IMR-90 (cell line): ENCODE measurements around the gene RAB37. TPM values are rescaled to one million over a fixed set of nuclear protein-coding genes. Genes with fewer than 3 reads are reported as not detected.

Experiments
- ATAC-seq: fragments of 200-7000 bp; cut with Tn5 transposase; 2 replicates; pipeline ENCODE4 v1.9.1; 2020; ENCODE audit warnings: low read depth, mild to moderate bottlenecking, moderate library complexity
- BruUV-seq: library from RNA; stranded (reverse); fragments of 400-500 nt; replicated peaks from 2 replicates; lab custom pipeline; 2021; lab: Mats Ljungman, UMichigan
- CTCF ChIA-PET: fragments of 300-600 bp; formaldehyde crosslinking; extraction: SDS; loops from one replicate; lab custom pipeline; 2021; ENCODE audit warnings: antibody characterized with exemption; lab: Yijun Ruan, JAX
- POLR2A ChIA-PET: fragments of 300-600 bp; sonication (Branson Sonifier 250); formaldehyde crosslinking; loops from one replicate; lab custom pipeline; 2022; ENCODE audit warnings: antibody characterized with exemption; ENCODE audit not compliant: unreplicated experiment; lab: Charles Lee
- DNase-seq: peaks from one replicate; pipeline ENCODE4 v3.0.0; 2013
- H2AFZ ChIP-seq: replicated peaks from 2 replicates; pipeline ENCODE3; 2013; ENCODE audit warnings: low read length, mild to moderate bottlenecking; ENCODE audit not compliant: poor library complexity
- H2AK5ac ChIP-seq: 2 replicates; pipeline ENCODE4 v1.6.1; 2013; ENCODE audit warnings: low read depth, low read length, inconsistent platforms
- H2AK9ac ChIP-seq: replicated peaks from 2 replicates; pipeline ENCODE3; 2013; ENCODE audit warnings: mild to moderate bottlenecking, low read depth, low read length, moderate library complexity; ENCODE audit not compliant: poor library complexity
- H2BK120ac ChIP-seq: 2 replicates; pipeline ENCODE4 v1.6.1; 2013; ENCODE audit warnings: low read depth, low read length, inconsistent platforms
- H2BK15ac ChIP-seq: 3 replicates; pipeline ENCODE4 v1.6.1; 2013; ENCODE audit warnings: low read depth, low read length, inconsistent platforms
- H2BK20ac ChIP-seq: 2 replicates; pipeline ENCODE4 v1.6.1; 2013; ENCODE audit warnings: low read depth, mild to moderate bottlenecking, inconsistent platforms, low read length, moderate library complexity
- H2BK5ac ChIP-seq: 2 replicates; pipeline ENCODE4 v1.6.1; 2013; ENCODE audit warnings: mild to moderate bottlenecking, low read depth, low read length, inconsistent platforms; ENCODE audit not compliant: poor library complexity, severe bottlenecking
- H3K14ac ChIP-seq: replicated peaks from 2 replicates; pipeline ENCODE4 v1.6.1; 2013; ENCODE audit warnings: low read depth, low read length, inconsistent platforms
- H3K18ac ChIP-seq: 2 replicates; pipeline ENCODE4 v1.6.1; 2013; ENCODE audit warnings: low read depth, low read length, control low read depth
- H3K23ac ChIP-seq: 2 replicates; pipeline ENCODE4 v1.6.1; 2013; ENCODE audit warnings: low read depth, low read length, inconsistent platforms
- H3K27ac ChIP-seq: 2 replicates; pipeline ENCODE4 v1.5.1; 2013; ENCODE audit warnings: mild to moderate bottlenecking, control low read depth, low read length; ENCODE audit not compliant: insufficient read depth
- H3K27me3 ChIP-seq: 2 replicates; pipeline ENCODE4 v1.6.1; 2013; ENCODE audit warnings: low read length; ENCODE audit not compliant: control insufficient read depth, insufficient read depth
- H3K36me3 ChIP-seq: 2 replicates; pipeline ENCODE4 v1.6.1; 2013; ENCODE audit warnings: low read length, mixed read lengths; ENCODE audit not compliant: control insufficient read depth, insufficient read depth
- H3K4ac ChIP-seq: 2 replicates; pipeline ENCODE4 v1.6.1; 2013; ENCODE audit warnings: low read depth, low read length, inconsistent platforms
- H3K4me1 ChIP-seq: 2 replicates; pipeline ENCODE4 v1.6.1; 2013; ENCODE audit warnings: low read length, mixed read lengths; ENCODE audit not compliant: control insufficient read depth, insufficient read depth
- H3K4me2 ChIP-seq: 2 replicates; pipeline ENCODE4 v1.6.1; 2013; ENCODE audit warnings: low read depth, mild to moderate bottlenecking, control low read depth, low read length, moderate library complexity
- H3K4me3 ChIP-seq: 2 replicates; pipeline ENCODE4 v1.5.1; 2013; ENCODE audit warnings: low read depth, mild to moderate bottlenecking, control low read depth, low read length, moderate library complexity; ENCODE audit not compliant: insufficient read depth
- H3K56ac ChIP-seq: 2 replicates; pipeline ENCODE4 v1.6.1; 2013; ENCODE audit warnings: low read length, inconsistent platforms; ENCODE audit not compliant: insufficient read depth; ENCODE audit errors: extremely low read depth
- H3K79me1 ChIP-seq, 2 experiments: 2 replicates each; pipeline ENCODE4 v1.6.1; 2013; ENCODE audit warnings: low read length in 2 of 2, inconsistent platforms in 1 of 2, low read depth in 1 of 2
- H3K9ac ChIP-seq: 2 replicates; pipeline ENCODE4 v1.6.1; 2013; ENCODE audit warnings: low read depth, low read length, control low read depth
- H3K9me1 ChIP-seq: 2 replicates; pipeline ENCODE4 v1.6.1; 2013; ENCODE audit warnings: low read length, inconsistent platforms; ENCODE audit not compliant: insufficient read depth
- H3K9me3 ChIP-seq: 2 replicates; pipeline ENCODE4 v1.6.1; 2013; ENCODE audit warnings: low read length; ENCODE audit not compliant: control insufficient read depth, insufficient read depth
- H4K20me1 ChIP-seq: 2 replicates; pipeline ENCODE4 v1.6.1; 2013; ENCODE audit warnings: low read length, inconsistent platforms; ENCODE audit not compliant: insufficient read depth
- H4K5ac ChIP-seq: 2 replicates; pipeline ENCODE4 v1.6.1; 2013; ENCODE audit warnings: mild to moderate bottlenecking, low read depth, low read length, control low read depth
- H4K8ac ChIP-seq, 2 experiments: 2 replicates each; pipeline ENCODE4 v1.6.1; 2013; ENCODE audit warnings: low read depth in 2 of 2, low read length in 2 of 2, control low read depth in 1 of 2, inconsistent platforms in 1 of 2
- H4K91ac ChIP-seq: 2 replicates; pipeline ENCODE4 v1.6.1; 2013; ENCODE audit warnings: low read depth, low read length, inconsistent platforms; ENCODE audit not compliant: insufficient read depth
- BHLHE40 ChIP-seq: fragments of 150-350 bp; IDR thresholded peaks from 2 replicates; pipeline ENCODE4 v1.6.1; 2016; ENCODE audit warnings: mild to moderate bottlenecking, low read depth, low read length
- CEBPB ChIP-seq: IDR thresholded peaks from 2 replicates; pipeline ENCODE4 v1.6.1; 2012; ENCODE audit warnings: low read depth, low read length, improper control_type of control experiment
- CHD1 ChIP-seq: IDR thresholded peaks from 2 replicates; pipeline ENCODE4 v1.6.1; 2012; ENCODE audit warnings: low read depth, low read length, improper control_type of control experiment
- FOS ChIP-seq: fragments of 150-350 bp; IDR thresholded peaks from 2 replicates; pipeline ENCODE4 v1.6.1; 2016; ENCODE audit warnings: low read depth, low read length
- MAFK ChIP-seq: IDR thresholded peaks from 2 replicates; pipeline ENCODE4 v1.6.1; 2012; ENCODE audit warnings: low read depth, low read length, improper control_type of control experiment
- MAZ ChIP-seq: IDR thresholded peaks from 2 replicates; pipeline ENCODE4 v1.6.1; 2012; ENCODE audit warnings: low read depth, mild to moderate bottlenecking, low read length, improper control_type of control experiment, moderate library complexity, borderline replicate concordance
- NFE2L2 ChIP-seq: fragments of 150-350 bp; IDR thresholded peaks from 2 replicates; pipeline ENCODE4 v1.6.1; 2016; ENCODE audit warnings: low read depth, mild to moderate bottlenecking, low read length
- POLR2A ChIP-seq: IDR thresholded peaks from 2 replicates; pipeline ENCODE4 v1.6.1; 2012; ENCODE audit warnings: mild to moderate bottlenecking, low read depth, low read length
- RCOR1 ChIP-seq: IDR thresholded peaks from 2 replicates; pipeline ENCODE4 v1.6.1; 2012; ENCODE audit warnings: mild to moderate bottlenecking, low read length, improper control_type of control experiment; ENCODE audit not compliant: insufficient replicate concordance
- RFX5 ChIP-seq: IDR thresholded peaks from 2 replicates; pipeline ENCODE4 v1.8.0; 2012; ENCODE audit warnings: low read depth, mild to moderate bottlenecking, low read length, moderate library complexity
- SMC3 ChIP-seq: fragments of 150-350 bp; IDR thresholded peaks from 2 replicates; pipeline ENCODE4 v1.6.1; 2016; ENCODE audit warnings: low read depth, mild to moderate bottlenecking, antibody characterized with exemption, low read length, moderate library complexity
- USF2 ChIP-seq: fragments of 150-350 bp; IDR thresholded peaks from 2 replicates; pipeline ENCODE4 v1.6.1; 2017; ENCODE audit warnings: mild to moderate bottlenecking, antibody characterized with exemption, low read length, low read depth
- WGBS, 2 experiments: methylation state at CpG; one replicate each; pipeline versions ENCODE4 v1.1.5 to v1.1.7; 2013; ENCODE audit warnings: missing lambda C conversion rate in 2 of 2; ENCODE audit not compliant: insufficient read length in 1 of 2; ENCODE audit errors: extremely low coverage in 2 of 2; 5-methylcytosine and 5-hydroxymethylcytosine counted together
- dilution Hi-C: fragments of 300-500 bp; cut with HindIII; formaldehyde crosslinking; loops from one replicate; pipeline ENCODE4 v1.14.3; 2018; ENCODE audit warnings: low sequenced_read_pairs; ENCODE audit not compliant: unreplicated experiment
- in situ Hi-C: fragments of 300-500 bp; cut with MboI; formaldehyde crosslinking; loops from 3 replicates; pipeline ENCODE4 v1.14.3; 2019; ENCODE audit warnings: low sequenced_read_pairs, inconsistent platforms, mixed read lengths
- intact Hi-C: fragments of 100-400 bp; cut with micrococcal nuclease; formaldehyde crosslinking; loops from 2 replicates; pipeline ENCODE4 v1.10.0; 2022
- polyA plus RNA-seq, 3 experiments: library from polyadenylated mRNA; depleted of rRNA; stranded (reverse); fragments of >200 nt; gene quantifications; 2 replicates each; pipeline ENCODE4 v1.2.3, GENCODE V29; 2012; ENCODE audit warnings: low replicate concordance in 1 of 3
- total RNA-seq: library from RNA; depleted of rRNA; stranded (reverse); fragments of >200 nt; gene quantifications from 2 replicates; pipeline ENCODE4 v1.2.3, GENCODE V29; 2012

Gene RAB37
- total and polyA plus RNA-seq, 2 of the 4 experiments (the other 2 are of a cell fraction), result 0.19 TPM; not detected in 1

DNA sequence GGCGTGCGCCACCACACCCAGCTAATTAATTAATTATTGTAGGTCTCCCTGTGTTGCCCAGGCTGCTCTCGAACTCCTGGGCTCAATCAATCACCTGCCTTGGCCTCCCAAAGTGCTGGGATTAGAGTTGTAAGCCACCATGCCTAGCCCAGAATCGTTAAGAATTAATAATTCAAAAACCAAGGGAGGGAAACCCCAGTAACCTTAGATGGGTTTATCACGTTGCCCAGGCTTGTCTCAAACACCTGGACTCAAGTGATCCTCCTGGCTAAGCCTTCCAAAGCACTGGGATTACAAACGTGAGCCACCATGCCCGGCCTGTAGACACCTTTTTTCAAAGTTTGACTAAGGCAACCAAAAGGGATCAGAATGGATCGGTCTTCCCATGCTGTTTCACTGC is 45.9 kb upstream of the RAB37 start:
- Histone ChIP-seq H4K91ac (no peak overlapping the region), H4K20me1 (no peaks in the 10 kb centered on the region), H3K23ac (no peak overlapping the region), H3K4me3 (no peak overlapping the region), H2BK5ac (no peak overlapping the region), H2AK5ac (no peak overlapping the region), H3K4ac (no peak overlapping the region), H3K14ac (no peak overlapping the region), H3K9me3 (no peaks in the 10 kb centered on the region), H3K9ac (no peak overlapping the region), H3K27me3 (no peaks in the 10 kb centered on the region), H2BK20ac (no peak overlapping the region), H2BK120ac (no peak overlapping the region), H4K5ac (no peak overlapping the region), H3K36me3 (no peaks in the 10 kb centered on the region), H3K79me1 (no peaks in the 10 kb centered on the region), H3K56ac (no peak overlapping the region), H3K4me2 (no peak overlapping the region), H3K4me1 (no peaks in the 10 kb centered on the region), H3K27ac (no peak overlapping the region), H2BK15ac (no peak overlapping the region), H2AFZ (no peak overlapping the region), H2AK9ac (no peak overlapping the region), H4K8ac (no peak overlapping the region), H3K9me1 (no peaks in the 10 kb centered on the region), H3K18ac (no peak overlapping the region)
- 20% methylated on average over 3 of the region's 8 CpGs; no CpG with 5 or more reads in 1 of the 2 experiments for WGBS, 2 experiments
- DNase-seq (no peak), ATAC-seq (no peak)
- intact Hi-C loops (no loop called here), dilution Hi-C loops (no loop called here), in situ Hi-C loops (no loop called here)
- TF ChIP-seq SMC3 (no peak), CHD1 (no peak), BHLHE40 (no peak), USF2 (no peak), CEBPB (no peak), FOS (no peak), POLR2A (no peak), NFE2L2 (no peak), MAFK (no peak), MAZ (no peak), RCOR1 (no peak), RFX5 (no peak)
- ChIA-PET CTCF (no interaction called here), POLR2A (no interaction called here)
- BruUV-seq, result no TSS peak
